ENCODE results near the gene MCOLN1. TPM values are rescaled to one million over a fixed set of nuclear protein-coding genes. Genes with fewer than 3 reads are reported as not detected.

MCOLN1 gene
- total RNA-seq, 1 donor from 2014 or later = 3.6 TPM

GRCh38 chr19:7500811-7501450, 21.5 kb upstream of the MCOLN1 start:
- H3K4me3 ChIP-seq (ENCODE audit: low read depth, low read length) = peak overlapping the region; percentile 31
- TF ChIP-seq CTCF (conservative IDR thresholded peaks at IDR 0.05; ENCODE audit: low read depth, low read length) = no peak
- no peak for DNase-seq (ENCODE audit: low read depth)

- DNase-seq (ENCODE audit: low read depth) = no peak
- TF ChIP-seq CTCF (conservative IDR thresholded peaks at IDR 0.05; ENCODE audit: low read depth, low read length) = no peak
- H3K4me3 ChIP-seq (ENCODE audit: low read depth, low read length) = no peak overlapping the region
These were observed 19.9 kb upstream of the MCOLN1 start for GRCh38 chr19:7502552-7502951.

DNA sequence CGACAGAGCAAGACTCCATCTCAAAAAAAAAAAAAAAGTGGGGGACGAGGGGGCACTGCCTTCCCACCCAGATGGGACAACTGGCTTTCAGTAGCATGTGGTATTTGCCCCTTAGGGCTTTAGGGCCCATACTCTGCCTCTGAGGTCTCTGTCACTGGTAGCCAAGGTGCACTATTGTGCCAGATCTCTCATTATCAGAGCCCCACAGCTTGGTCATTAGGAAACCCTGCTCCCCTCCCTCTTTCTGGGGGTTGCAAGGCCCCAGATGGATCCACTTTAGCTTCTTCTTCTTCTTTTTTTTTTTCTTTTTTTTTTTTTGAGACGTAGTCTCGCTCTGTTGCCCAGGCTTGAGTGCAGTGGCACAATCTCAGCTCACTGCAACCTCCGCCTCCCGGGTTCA, 17.7 kb upstream of the MCOLN1 start:
- DNase-seq (ENCODE audit: low read depth) = no peak
- no peak overlapping the region for H3K4me3 ChIP-seq (ENCODE audit: low read depth, low read length)
- TF ChIP-seq CTCF (conservative IDR thresholded peaks at IDR 0.05; ENCODE audit: low read depth, low read length) = no peak

DNA sequence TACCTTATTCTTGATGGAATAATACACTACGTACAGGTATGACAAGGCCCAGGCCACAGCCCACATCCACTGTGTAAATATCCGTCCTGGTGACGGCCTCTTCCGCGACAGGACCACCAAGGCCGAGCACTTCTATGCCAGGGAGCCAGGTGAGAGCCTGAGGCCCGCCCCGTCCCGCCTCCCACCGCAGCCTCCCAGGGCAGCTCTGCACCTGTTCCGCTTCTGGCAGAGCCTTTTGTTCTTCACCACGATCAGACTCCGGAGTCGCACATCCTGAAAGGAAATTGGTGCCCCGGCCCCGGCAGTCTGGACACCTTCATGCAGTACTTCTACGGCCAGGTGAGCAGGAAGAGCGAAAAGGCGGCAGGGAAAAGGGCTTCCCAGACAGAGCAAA, 17.1 kb upstream of the MCOLN1 start:
- TF ChIP-seq CTCF (conservative IDR thresholded peaks at IDR 0.05; ENCODE audit: low read depth, low read length) = no peak
- peak overlapping the region; percentile 46 for H3K4me3 ChIP-seq (ENCODE audit: low read depth, low read length)
- DNase-seq (ENCODE audit: low read depth) = no peak

GRCh38 chr19:7505682-7506384, 16.6 kb upstream of the MCOLN1 start:
- TF ChIP-seq CTCF (conservative IDR thresholded peaks at IDR 0.05; ENCODE audit: low read depth, low read length) = no peak
- H3K4me3 ChIP-seq (ENCODE audit: low read depth, low read length) = peak overlapping the region; percentile 46
- no peak for DNase-seq (ENCODE audit: low read depth)

DNA sequence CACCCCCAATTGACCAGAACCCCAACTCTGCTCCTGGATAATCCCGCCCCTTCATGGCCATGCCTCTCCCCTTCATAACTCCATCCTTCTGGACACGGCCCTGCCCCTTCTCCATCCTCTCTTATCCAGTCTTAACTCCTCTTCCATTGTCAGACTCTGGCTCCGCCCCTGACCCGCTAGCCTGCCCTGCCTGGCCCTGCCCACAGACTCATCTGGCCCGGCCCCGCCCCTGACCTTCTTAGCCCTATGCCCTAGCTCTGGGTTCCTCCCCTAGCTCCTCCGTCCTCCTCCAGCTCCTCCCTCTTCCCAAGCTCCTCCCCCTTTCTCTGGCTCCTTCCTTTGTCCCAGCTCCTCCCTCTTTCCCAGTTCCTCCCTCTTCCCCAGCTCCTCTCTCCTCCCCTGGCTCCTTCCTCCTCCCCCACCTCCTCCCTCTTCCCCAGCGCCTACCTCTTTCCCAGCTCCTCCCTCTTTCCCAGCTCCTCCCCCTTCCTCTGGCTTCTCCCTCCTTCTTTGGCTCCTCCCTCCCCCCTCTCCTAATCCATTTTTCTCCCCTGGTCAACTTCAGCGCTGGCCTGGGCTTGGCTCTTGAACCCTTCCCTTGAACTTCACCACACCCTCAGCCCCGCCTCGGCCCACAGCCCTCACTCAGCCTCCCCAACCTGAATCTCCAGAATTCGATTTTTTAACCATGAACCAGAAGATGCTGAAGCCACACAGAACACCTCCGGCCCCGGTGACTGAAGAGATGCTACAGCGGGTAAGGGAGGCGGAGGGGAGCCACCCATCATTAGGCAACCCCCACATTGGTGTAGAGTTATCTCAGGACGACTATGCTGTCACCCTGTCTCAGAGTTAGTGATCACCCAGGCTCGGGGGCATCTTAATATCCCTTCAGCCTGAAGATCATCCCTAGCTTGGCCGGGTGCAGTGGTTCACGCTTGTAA, 15.8 kb upstream of the MCOLN1 start:
- no peak for TF ChIP-seq CTCF (conservative IDR thresholded peaks at IDR 0.05; ENCODE audit: low read depth, low read length)
- DNase-seq (ENCODE audit: low read depth) = peak; percentile 88

More for the DNA sequence above, 15.8 kb upstream of the MCOLN1 start:
- H3K4me3 ChIP-seq (ENCODE audit: low read depth, low read length) = peak overlapping the region; percentile 37
